HS-27A (cell line): Measurements from ENCODE around the gene NPPA.
"Not testable (repeated sequence)": the region's sequence is repeated elsewhere in the genome, so short reads cannot be mapped to it uniquely, and the experiment has no call there.

ENCODE experiments used
- DNase-seq: peaks from one replicate; pipeline ENCODE4 v3.0.0-alpha.2; 2012; ENCODE audit warnings: low read depth, missing footprints

Gene NPPA

DNA sequence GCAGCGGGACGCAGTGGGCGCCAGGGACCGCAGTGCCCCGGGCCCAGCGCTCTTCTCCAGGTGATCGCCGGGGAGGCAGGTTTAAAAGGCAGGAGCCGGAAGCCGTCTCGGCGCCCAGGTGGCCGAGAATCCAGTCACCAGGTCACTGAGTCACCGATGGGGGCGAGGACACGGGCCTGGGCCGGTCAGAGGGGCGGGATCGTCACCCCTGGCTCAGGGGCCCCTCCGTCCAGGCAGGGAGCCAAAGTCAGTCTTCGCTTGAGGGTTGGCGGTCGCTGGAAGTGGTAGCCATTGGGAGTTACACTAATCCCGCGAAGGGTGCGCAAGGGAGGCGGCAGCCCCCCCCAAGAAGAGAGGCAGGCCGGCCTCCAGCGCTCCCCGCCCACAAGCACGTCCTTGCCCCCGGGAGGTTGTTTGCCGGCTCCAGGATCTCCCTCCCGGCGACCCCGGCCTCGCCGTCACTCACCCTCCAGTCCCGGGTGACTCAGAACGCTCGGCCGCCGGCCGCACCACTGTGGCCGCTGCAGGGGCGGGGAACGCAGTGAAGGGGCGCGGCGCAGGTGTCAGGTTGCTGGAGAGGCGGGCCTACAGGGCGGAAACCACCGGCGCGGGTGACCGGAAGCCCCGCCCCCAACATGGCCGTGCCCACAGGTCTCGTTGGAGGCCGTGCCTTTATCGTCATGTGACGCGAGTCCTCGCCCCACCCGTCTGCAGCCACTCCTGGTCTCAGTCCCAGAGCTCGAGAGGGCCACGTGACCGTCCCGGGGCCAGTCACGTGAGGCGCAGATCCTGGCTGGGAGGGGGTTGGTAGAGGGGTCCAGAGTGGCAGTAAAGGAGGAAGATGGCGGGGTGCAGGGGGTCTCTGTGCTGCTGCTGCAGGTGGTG lies 41.9 kb downstream of the NPPA start, which contains the start of the genes CLCN6 and MTHFR:
Gene CLCN6, plus strand, starts transcription at position 770 of the 885 bp plus-strand sequence. Its CDS starts 72 bp downstream, at position 842.
Gene MTHFR, minus strand, starts transcription at position 543 of the 885 bp plus-strand sequence. CDS start 2,848 bp downstream, outside the sequence.
- DNase-seq: peak; percentile 96

DNA sequence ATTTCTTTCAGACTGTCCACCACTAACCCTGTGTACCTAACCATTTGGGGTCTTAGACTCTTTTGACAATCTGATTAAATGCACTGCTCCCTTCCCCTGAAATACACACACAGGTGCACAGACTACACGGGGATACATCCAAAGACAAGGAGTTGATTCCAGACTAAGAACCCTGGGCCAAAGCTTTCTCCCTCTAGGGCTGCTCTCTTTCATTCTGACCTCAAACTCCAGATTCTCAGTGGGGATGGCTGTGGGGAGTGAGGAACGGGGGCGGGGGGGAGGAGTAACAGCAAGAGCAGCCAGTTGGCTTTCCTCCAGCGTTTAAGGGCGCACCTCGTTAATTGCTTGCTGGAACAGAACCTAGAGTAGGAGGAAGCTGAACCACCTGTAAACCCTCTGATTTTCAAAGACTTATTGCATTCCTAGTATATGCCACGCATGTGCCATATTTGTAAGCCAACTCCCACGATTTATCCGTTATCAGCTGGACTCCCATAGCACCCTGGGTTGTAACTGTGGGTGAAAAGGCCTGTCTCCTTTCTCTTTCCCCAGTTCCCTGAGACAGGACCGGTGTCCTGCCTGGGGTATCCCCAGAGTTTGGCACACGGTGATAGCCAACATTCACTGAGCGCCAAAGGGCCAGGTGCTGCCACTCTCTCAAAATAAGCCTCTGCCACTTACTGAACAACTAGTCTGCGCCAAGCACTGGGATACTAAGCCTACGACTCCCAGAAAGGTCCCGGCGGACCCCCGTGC lies 42.7 kb downstream of the NPPA start:
- DNase-seq: no peak

DNA sequence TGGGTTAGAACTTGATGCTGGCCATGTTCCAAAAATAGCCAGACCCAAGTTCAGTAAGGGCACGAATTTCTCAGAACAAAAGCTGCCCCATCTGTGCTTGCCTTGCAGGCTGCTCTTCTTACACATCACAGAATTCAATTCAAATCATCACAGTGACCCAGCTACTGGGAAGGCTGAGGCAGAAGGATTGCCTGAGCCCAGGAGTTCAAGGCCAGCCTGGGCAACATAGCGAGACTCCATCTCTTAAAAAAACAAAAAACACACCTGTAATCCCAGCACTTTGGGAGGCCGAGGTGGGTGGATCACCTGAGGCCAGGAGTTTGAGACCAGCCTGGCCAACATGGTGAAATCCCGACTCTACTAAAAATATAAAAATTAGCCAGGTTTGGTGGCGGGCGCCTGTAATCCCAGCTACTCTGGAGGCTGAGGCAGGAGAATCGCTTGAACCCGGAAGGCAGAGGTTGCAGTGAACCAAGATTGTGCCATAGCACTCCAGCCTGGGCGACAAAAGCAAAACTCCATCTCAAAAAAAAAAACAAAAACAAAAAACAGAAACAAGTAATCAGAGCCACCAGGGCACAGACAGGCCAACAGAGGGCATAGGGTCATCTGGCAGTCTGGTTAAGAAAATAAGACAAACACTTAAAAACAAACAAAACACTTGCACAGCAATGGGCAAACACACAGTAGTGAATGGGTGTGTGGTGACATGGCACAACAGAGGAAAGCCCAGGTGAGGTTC lies 43.5 kb downstream of the NPPA start:
- not testable (repeated sequence) for DNase-seq

DNA sequence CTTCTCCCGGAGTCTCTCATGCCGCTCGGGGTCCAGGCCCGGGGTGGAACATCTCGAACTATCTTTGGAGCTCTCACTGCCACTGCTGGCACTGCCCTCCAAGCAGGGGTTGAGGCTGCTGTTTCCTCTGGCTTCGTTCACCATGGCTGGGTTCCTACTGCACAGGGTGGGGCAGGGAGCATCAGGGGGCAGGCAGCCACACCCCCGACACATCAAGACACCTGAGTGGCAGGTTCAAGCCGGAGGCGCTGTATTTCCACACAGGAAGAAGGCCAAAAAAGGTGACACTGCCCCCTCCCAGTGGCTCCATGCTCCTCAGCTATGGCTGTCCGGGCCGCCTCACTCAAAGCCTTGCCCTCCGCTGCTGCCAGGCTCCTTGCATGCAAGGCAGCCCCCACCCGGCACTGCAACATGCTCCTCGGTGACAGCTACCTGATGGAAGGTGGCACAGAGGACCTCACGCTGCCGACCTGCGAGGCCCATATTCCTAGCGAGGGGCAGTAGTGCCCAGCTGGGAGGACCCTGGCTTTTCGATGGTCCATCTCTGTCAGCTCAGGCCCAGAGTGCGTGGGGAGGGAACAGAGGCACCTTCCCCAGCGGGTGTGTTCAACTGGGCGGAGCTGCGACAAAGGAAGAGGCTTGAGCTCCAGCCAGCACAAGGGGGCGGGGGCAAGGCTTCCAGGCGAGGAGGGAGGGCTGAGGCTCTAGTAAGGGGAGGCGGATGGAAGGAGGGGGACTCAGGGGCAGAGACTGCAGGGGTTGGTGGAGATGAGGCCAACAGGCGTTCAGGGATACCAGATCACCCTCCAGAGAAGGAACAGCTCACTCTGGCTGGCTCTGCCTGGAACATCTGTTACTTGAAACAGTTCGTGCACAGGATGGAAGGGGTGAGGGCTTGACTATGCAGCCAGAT lies 44.4 kb downstream of the NPPA start:
- peak; percentile 76 for DNase-seq

DNA sequence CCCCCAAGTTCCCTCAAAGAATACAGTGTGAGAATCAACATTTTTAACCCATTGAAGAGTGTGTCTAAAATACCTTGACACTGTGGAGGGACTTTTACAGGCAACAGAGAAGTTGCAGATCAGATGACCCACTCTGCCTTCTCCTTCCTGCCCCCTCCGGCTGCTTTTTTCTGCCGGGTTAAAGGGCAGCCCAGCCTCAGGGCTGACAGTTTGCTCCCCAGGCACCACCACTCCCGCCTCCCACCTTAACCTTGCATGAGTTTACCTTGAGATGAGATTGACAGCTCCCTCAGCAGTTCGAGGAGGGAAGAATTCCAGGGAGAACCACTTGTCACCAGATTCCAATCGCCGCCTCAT lies 45.0 kb downstream of the NPPA start:
- no peak for DNase-seq

DNA sequence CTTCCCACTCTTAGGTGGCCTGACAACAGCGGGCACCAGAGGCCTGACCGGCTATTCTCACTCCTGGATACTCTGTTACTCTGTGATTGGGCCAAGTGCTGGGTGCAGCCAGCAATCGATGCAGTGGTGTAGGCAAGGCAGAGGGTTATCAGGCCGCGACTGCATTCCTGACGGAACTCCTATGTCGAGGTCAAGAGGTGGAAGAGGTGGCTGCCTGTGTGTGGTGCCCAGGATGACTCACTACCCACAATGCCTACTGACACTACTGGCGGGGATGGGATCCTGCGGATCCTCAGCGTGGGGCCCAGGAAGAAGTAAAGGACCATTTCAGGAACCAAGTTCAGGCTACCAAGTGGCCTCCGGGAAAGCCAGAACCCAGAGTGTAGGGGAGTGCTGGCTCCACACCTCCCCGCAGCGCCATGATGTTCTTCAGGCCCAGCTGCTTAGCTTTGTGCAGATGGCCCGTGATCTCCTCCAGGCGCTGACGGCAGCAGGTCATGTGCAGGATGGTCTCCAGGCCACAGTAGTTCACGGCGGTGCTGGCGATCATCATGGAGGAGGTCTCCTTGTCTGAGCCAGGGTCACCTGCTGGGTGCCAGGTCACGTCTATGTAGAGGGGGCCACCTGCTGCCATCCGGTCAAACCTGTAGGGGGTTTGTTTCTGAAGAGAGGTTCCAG lies 46.7 kb downstream of the NPPA start:
- no peak for DNase-seq

DNA sequence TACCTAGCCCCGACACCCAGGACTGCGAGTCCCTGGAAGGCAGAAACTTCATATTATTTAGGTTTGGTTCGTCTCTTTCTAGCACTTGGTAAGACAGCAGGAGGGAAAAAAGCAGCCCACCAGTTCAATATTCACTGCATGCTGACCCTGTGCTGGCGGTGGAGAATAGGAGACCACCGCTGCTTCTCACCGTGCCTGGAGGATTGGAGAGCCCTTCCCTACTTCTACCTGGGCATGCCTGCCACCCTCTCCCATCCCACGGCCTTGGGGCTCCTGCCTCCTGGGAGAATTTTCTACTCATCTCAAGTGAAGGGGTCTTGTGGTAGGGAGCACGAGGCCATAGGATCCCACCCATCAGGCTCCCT lies 47.2 kb downstream of the NPPA start:
- no peak for DNase-seq

DNA sequence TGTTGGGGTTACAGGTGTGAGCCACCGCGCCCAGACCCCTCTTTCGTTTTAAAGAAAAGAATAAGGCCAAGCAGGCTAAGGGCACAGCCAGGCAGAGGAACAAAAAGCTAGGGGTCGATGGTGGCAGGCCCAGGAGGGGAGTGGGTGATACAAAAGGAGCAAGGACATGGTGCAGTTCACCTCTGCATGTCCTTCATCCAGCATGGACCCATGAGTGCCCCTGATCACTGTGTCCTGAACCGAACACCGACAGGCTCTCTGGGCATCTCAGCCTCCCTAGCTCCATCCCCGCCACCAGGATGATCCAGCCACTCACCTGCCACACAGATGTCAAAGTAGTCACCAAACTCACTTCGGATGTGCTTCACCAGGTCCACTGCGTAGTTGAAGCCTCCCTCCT lies 47.7 kb downstream of the NPPA start:
- no peak for DNase-seq

DNA sequence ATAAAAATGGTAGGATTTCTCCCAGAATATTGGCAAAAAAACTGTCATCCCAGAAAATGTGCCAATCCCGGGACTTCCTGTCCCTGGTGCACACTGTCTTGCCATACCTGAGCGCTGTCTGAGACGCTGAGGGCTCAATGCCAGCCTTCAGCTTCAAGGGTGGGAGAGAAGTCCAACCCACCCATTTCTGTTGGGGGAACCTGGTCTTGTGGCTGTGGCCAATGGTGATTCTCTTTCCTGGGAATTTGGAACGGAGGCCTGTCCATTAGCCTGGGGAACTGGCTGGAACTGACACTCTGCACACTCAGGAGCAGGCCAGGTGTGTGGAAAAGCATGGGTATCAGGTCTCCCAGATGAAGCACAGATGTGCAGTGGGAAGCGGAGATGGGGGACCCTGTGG lies 48.5 kb downstream of the NPPA start:
- DNase-seq: no peak

DNA sequence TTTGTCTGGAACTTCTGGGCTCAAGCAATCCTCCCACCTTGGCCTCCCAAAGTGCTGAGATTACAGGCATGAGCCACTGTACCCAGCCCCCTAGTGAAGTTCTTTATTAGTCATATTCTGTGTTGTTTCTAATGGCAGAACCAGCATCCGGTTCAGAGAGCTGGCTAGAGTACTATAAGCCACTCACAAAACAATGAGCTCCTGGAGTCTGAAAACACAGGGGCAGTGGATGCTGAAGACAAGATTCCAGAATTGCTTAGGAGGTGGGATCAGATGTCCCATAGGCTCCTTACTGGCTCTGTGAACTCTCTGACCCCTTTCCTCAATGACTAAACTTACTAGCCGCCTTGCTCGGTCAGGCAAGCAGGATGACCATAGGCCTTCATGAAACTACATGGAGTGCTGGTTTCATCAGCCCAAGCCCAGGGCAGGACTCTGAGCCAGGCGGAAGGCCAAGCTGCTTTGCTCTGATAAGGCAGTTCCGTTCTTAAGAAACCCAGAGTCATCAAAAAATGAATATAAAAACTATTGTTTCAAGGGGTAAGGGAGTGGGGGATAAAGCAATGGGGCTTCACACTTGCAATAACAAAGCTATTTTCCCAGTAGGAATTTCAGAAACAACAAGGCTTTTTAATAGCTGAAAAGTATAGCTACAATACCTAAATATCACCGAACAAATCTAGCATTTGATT lies 49.9 kb downstream of the NPPA start:
- DNase-seq: no peak

DNA sequence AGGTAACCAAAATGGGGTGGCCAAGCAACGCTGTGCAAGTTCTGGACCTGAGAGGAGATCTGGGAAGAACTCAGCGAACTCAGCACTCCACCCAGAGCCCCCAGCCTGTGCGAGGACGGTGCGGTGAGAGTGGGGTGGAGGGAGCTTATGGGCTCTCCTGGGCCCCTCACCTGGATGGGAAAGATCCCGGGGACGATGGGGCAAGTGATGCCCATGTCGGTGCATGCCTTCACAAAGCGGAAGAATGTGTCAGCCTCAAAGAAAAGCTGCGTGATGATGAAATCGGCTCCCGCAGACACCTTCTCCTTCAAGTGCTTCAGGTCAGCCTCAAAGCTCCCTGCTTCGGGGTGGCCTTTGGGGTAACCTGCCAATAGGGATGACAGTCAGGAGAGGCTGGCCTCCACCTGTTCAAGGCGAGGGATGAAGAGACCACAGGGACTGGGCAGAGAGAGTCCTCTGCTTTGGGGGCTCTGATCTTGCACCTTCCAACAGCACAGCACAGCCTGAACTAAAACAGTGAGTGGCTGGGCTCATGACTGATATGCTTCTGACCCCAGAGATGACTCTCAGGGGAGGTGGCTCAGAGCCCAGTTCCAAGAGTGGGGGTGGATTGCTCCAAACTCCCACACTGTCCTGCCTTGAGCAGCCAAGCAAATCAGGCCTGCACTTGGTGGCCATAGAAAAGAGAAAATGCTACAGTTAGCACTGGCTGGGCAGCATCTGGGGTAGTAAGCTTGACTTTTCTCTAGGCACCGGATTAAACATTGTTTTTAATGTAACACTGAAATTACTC lies 51.4 kb downstream of the NPPA start:
- no peak for DNase-seq
